HUES64 (cell line): ENCODE data around the gene SMIM12.

ENCODE experiments used
- H3K27ac ChIP-seq: 2 replicates; pipeline ENCODE4 v1.7.0; 2013; ENCODE audit warnings: low read depth, low read length, inconsistent platforms
- H3K27me3 ChIP-seq: 2 replicates; pipeline ENCODE4 v1.6.1; 2013; ENCODE audit warnings: mild to moderate bottlenecking, low read length; ENCODE audit not compliant: insufficient read depth
- H3K36me3 ChIP-seq: 2 replicates; pipeline ENCODE4 v1.6.1; 2013; ENCODE audit warnings: mild to moderate bottlenecking, low read length; ENCODE audit not compliant: insufficient read depth
- H3K4me1 ChIP-seq: 2 replicates; pipeline ENCODE4 v1.6.1; 2013; ENCODE audit warnings: mild to moderate bottlenecking, low read length, moderate library complexity; ENCODE audit not compliant: insufficient read depth
- H3K4me3 ChIP-seq: 2 replicates; pipeline ENCODE4 v1.5.1; 2013; ENCODE audit warnings: mild to moderate bottlenecking, low read length, moderate library complexity
- H3K9ac ChIP-seq: 2 replicates; pipeline ENCODE4 v1.6.1; 2013; ENCODE audit warnings: mild to moderate bottlenecking, low read depth, low read length
- H3K9me3 ChIP-seq: 2 replicates; pipeline ENCODE4 v1.6.1; 2013; ENCODE audit warnings: low read depth, low read length; ENCODE audit not compliant: insufficient read depth
- WGBS: fragments of 150-250, 120-280 bp; methylation state at CpG from one replicate; pipeline ENCODE4 v1.1.7; 2013; ENCODE audit warnings: missing lambda C conversion rate; 5-methylcytosine and 5-hydroxymethylcytosine counted together

The SMIM12 gene

GRCh38 chr1:34872133-34872503 is 12.6 kb upstream of the SMIM12 start:
- WGBS, result 92% methylated on average over 4 of the region's 4 CpGs
- Histone ChIP-seq H3K27me3 (peaks cover 5% of the 10 kb centered on the region), H3K27ac (no peak overlapping the region), H3K4me3 (no peak overlapping the region), H3K9me3 (no peaks in the 10 kb centered on the region), H3K4me1 (no peaks in the 10 kb centered on the region), H3K36me3 (no peaks in the 10 kb centered on the region), H3K9ac (no peak overlapping the region)

DNA sequence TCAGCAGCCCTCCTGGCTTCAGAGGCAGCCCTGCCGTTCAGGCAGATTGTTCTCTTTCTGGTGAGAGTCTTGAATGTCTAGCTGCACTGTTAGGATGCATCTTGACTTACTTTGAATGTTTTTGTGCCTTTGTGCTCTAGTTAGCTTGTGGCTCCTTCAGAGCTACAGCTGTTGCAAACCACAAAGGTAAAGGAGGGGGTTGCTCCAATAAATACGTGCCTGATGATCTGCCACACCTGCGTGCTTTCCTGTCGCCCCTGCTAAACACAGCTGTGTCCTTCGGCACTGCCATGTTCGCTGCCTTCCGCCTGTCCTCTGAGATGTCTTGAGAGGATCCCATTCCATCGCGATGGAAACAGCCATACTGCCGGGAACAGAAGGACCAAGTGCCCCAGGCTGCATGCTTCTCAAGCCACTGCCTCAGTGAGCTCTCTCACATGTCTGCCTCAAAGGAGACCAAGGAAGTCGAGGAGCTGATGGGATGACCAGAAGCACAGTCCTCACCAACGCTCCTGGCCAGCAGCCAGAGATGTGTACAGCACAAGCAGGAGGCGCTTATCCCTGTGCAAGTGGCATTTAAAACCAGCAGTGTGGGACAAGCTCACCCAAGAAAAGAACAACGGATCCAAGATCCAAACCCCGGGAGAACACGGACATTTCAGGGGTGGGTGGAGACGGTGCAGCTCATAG is 12.0 kb upstream of the SMIM12 start:
- Histone ChIP-seq H3K27ac (no peak overlapping the region), H3K4me3 (no peak overlapping the region), H3K27me3 (peaks cover 10% of the 10 kb centered on the region), H3K9me3 (no peaks in the 10 kb centered on the region), H3K36me3 (no peaks in the 10 kb centered on the region), H3K9ac (no peak overlapping the region), H3K4me1 (no peaks in the 10 kb centered on the region)
- WGBS, result 93% methylated on average over 17 of the region's 17 CpGs

- no peaks in the 10 kb centered on the region for H3K9me3 ChIP-seq
- H3K4me1 ChIP-seq, result no peaks in the 10 kb centered on the region
- no peak overlapping the region for H3K9ac ChIP-seq
- H3K4me3 ChIP-seq, result no peak overlapping the region
- no peaks in the 10 kb centered on the region for H3K36me3 ChIP-seq
- 81% methylated on average over 1 of the region's 2 CpGs for WGBS
- H3K27me3 ChIP-seq, result peaks cover 22% of the 10 kb centered on the region
- H3K27ac ChIP-seq, result no peak overlapping the region
Observed at GRCh38 chr1:34870395-34870794, 10.8 kb upstream of the SMIM12 start.

DNA sequence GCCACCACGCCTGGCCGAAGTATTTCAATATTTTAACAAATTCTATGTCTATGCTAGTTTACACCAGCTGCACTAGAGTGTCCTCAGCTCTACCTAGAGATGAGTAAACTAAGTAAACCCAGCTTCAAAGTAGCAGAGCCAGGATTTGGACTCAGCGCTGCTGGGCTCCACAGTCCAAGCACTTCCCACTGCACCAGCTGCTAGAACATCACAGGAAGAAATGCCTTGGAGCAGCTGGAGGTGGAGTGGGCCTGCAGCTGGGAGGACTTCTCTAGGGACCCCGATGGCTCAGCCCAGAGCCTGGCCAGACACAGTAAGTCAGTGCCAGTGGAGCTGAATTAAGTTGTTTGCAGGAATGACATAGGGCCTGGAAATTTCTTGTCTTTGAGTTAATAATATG is 10.2 kb upstream of the SMIM12 start:
- Histone ChIP-seq H3K27ac (no peak overlapping the region), H3K4me1 (no peaks in the 10 kb centered on the region), H3K27me3 (peaks cover 29% of the 10 kb centered on the region), H3K4me3 (no peak overlapping the region), H3K9ac (no peak overlapping the region), H3K9me3 (no peaks in the 10 kb centered on the region), H3K36me3 (no peaks in the 10 kb centered on the region)
- 97% methylated on average over 4 of the region's 4 CpGs for WGBS

DNA sequence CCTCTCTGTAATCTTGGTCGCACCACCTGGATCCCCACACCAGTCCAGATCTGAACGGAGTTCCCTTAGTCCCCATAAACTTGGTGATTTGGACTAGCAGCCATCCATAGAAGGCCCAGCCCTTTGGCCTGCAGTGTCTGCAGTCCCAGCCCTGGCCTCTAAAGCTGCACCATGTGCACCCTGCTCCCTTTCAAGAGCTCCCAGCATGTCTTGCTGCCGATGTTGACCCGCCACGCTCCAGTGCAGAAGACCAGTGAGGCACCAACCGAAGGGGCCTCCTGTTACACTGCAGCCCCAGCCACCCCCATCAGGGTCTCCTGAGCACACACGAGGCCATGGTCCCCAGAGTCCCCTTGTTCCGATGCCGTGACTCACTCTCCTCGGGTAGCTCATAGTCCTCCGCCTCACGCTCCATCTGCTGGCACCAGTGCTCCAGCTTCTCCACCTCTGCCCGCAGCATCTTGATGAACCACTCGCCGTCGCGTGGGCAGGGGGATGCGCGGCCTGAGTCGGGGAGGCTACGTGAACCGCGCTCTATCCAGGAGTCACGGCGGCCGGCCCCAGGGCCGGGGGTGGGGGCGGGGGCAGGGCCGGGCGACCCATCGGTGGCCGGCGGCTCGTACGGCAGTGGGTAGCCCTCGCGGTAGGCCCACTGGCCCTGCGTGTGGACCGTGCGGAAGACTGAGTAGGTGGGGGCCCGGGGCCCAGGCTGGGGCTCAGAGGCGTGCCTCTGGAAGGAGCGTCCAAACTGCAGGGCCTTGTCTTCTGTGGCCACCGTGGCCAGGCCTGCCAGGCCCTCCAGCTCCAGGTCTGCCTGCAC is 8.9 kb upstream of the SMIM12 start:
- Histone ChIP-seq H3K9me3 (no peaks in the 10 kb centered on the region), H3K9ac (no peak overlapping the region), H3K4me1 (no peaks in the 10 kb centered on the region), H3K27ac (no peak overlapping the region), H3K4me3 (no peak overlapping the region), H3K36me3 (no peaks in the 10 kb centered on the region), H3K27me3 (peaks cover 42% of the 10 kb centered on the region)
- 94% methylated on average over 44 of the region's 44 CpGs for WGBS

GRCh38 chr1:34867415-34867814 is 7.9 kb upstream of the SMIM12 start:
- 92% methylated on average over 6 of the region's 6 CpGs for WGBS
- Histone ChIP-seq H3K27me3 (peaks cover 52% of the 10 kb centered on the region), H3K27ac (no peak overlapping the region), H3K4me3 (no peak overlapping the region), H3K4me1 (no peaks in the 10 kb centered on the region), H3K9me3 (no peaks in the 10 kb centered on the region), H3K9ac (no peak overlapping the region), H3K36me3 (no peaks in the 10 kb centered on the region)

- H3K27me3 ChIP-seq, result peaks cover 59% of the 10 kb centered on the region
- H3K4me3 ChIP-seq, result peak overlapping the region; percentile 80
- H3K9ac ChIP-seq, result 0 out of 2 replicates have a peak overlapping the region, but pooled peaks have one; percentile 88
- 63% methylated on average over 9 of the region's 9 CpGs for WGBS
- H3K4me1 ChIP-seq, result no peaks in the 10 kb centered on the region
- H3K9me3 ChIP-seq, result no peaks in the 10 kb centered on the region
- H3K27ac ChIP-seq, result no peak overlapping the region
- no peaks in the 10 kb centered on the region for H3K36me3 ChIP-seq
Observed at GRCh38 chr1:34866762-34867109, 7.2 kb upstream of the SMIM12 start.

- Histone ChIP-seq H3K9ac (peak overlapping the region; percentile 88), H3K27me3 (peaks cover 61% of the 10 kb centered on the region), H3K4me1 (no peaks in the 10 kb centered on the region), H3K9me3 (no peaks in the 10 kb centered on the region), H3K36me3 (no peaks in the 10 kb centered on the region), H3K27ac (no peak overlapping the region), H3K4me3 (peak overlapping the region; percentile 80)
- 2% methylated on average over 81 of the region's 81 CpGs for whole genome bisulfite sequencing
Observed at GRCh38 chr1:34865981-34866761, 6.6 kb upstream of the SMIM12 start.

- 26% methylated on average over 25 of the region's 25 CpGs for WGBS
- Histone ChIP-seq H3K4me3 (peak overlapping the region; percentile 80), H3K27me3 (peaks cover 61% of the 10 kb centered on the region), H3K27ac (no peak overlapping the region), H3K4me1 (no peaks in the 10 kb centered on the region), H3K9me3 (no peaks in the 10 kb centered on the region), H3K9ac (peak overlapping the region; percentile 88), H3K36me3 (no peaks in the 10 kb centered on the region)
Observed at GRCh38 chr1:34865573-34865972, 6.0 kb upstream of the SMIM12 start.

DNA sequence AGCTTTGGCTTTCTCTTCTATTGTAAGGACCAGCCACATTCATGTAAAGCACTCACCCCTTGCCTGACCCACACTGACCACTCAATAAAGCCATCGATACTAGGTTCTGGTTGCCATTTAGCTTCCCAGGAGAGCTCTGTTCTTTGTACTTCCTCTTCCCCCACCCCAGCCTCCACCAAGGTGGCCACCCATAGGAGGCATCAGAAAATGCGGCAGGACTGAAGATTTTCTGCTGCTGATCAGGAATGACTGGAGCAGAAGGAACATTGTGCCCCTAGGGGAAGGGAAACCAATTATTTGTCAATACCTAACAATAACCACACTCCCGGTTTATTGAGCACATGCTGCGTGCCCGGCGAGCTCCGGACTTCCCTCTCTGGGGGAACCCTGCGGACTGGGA is 5.2 kb upstream of the SMIM12 start:
- H3K9me3 ChIP-seq, result no peaks in the 10 kb centered on the region
- H3K9ac ChIP-seq, result no peak overlapping the region
- H3K4me1 ChIP-seq, result no peaks in the 10 kb centered on the region
- no peak overlapping the region for H3K27ac ChIP-seq
- no peaks in the 10 kb centered on the region for H3K36me3 ChIP-seq
- H3K27me3 ChIP-seq, result peaks cover 61% of the 10 kb centered on the region
- 89% methylated on average over 8 of the region's 8 CpGs for WGBS
- H3K4me3 ChIP-seq, result no peak overlapping the region

DNA sequence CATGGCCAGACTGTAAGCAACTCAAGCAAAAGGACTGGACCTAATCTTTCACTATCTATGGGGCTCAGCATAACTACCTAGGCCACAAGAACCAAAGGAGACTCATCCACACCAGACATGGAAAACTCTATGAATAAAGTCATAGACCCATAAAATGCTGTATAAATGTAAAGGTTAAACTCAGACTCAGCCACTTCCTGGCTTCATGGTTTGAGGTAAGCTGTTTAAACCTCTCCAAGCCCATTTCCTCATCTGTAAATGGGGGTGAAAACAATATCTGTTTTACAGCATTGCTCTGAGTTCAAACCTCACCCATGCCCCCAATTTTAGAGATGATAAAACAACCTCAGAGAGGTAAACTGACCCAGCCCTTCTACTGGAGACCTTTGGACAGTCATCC is 4.0 kb upstream of the SMIM12 start:
- H3K27ac ChIP-seq, result no peak overlapping the region
- no peaks in the 10 kb centered on the region for H3K9me3 ChIP-seq
- no peak overlapping the region for H3K9ac ChIP-seq
- no peaks in the 10 kb centered on the region for H3K36me3 ChIP-seq
- peaks cover 4% of the 10 kb centered on the region; the same call in 1 of the 2 replicates for H3K4me1 ChIP-seq
- H3K27me3 ChIP-seq, result peaks cover 61% of the 10 kb centered on the region
- H3K4me3 ChIP-seq, result no peak overlapping the region
